ENCODE results near the gene RAB34.

Gene RAB34

GRCh38 chr17:28710861-28711722 is 6.6 kb downstream of the RAB34 start:
- DNase-seq: peak; percentile 88 to 94

GRCh38 chr17:28707339-28707720 is 10.3 kb downstream of the RAB34 start:
- DNase-seq: no peak

GRCh38 chr17:28706471-28707338 is 11.0 kb downstream of the RAB34 start:
- DNase-seq: no peak

GRCh38 chr17:28705728-28706334 is 11.8 kb downstream of the RAB34 start:
- no peak for DNase-seq

- no peak for DNase-seq
These were observed 12.5 kb downstream of the RAB34 start for GRCh38 chr17:28705074-28705659.

GRCh38 chr17:28704219-28704858 is 13.3 kb downstream of the RAB34 start:
- DNase-seq: no peak

- DNase-seq: no peak
These were observed 14.0 kb downstream of the RAB34 start for GRCh38 chr17:28703552-28704218.

GRCh38 chr17:28702752-28703150 is 14.9 kb downstream of the RAB34 start:
- no peak for DNase-seq

- DNase-seq: no peak
These were observed 15.5 kb downstream of the RAB34 start for GRCh38 chr17:28702026-28702751.

- DNase-seq: no peak
These were observed 16.7 kb downstream of the RAB34 start for GRCh38 chr17:28700830-28701492.

- no peak for DNase-seq
These were observed 17.4 kb downstream of the RAB34 start for GRCh38 chr17:28700278-28700677.

- no peak for DNase-seq
These were observed 19.3 kb downstream of the RAB34 start for GRCh38 chr17:28698253-28698941.

- no peak for DNase-seq
These were observed 23.8 kb downstream of the RAB34 start for GRCh38 chr17:28693869-28694268.

GRCh38 chr17:28689011-28689410 is 28.7 kb downstream of the RAB34 start:
- DNase-seq: no peak

- DNase-seq: no peak
These were observed 29.2 kb downstream of the RAB34 start for GRCh38 chr17:28688481-28688880.

- no peak for DNase-seq
These were observed 31.4 kb downstream of the RAB34 start for GRCh38 chr17:28686296-28686695.

- no peak for DNase-seq
These were observed 32.3 kb downstream of the RAB34 start for GRCh38 chr17:28685366-28685765.

- no peak for DNase-seq
These were observed 32.7 kb downstream of the RAB34 start for GRCh38 chr17:28684963-28685362.

- no peak for DNase-seq
These were observed 35.0 kb downstream of the RAB34 start for GRCh38 chr17:28682655-28683054.

GRCh38 chr17:28675980-28676379 is 41.7 kb downstream of the RAB34 start:
- peak in 1 of 2 donors; percentile 23 for DNase-seq
